Breast epithelium (tissue), 4 donors: ENCODE results near the gene POLR1G. TPM values are rescaled to one million over a fixed set of nuclear protein-coding genes. Genes with fewer than 3 reads are reported as not detected.

Source experiments
- DNase-seq, 2 donors: peaks; one replicate each; pipeline ENCODE4 v3.0.0-alpha.2; 2019; ENCODE audit warnings: low spot score in 2 of 2
- H3K27ac ChIP-seq, 2 donors: fragments of 200-600 bp; sonication (generic) in 1 of 2; one replicate each; pipeline ENCODE4 v1.5.1; 2016 to 2019; ENCODE audit warnings: mild to moderate bottlenecking in 1 of 2
- H3K27me3 ChIP-seq, 2 donors: fragments of 200-600 bp; sonication (generic) in 1 of 2; one replicate each; pipeline versions ENCODE4 v1.5.1 to v1.6.0; 2017 to 2019; ENCODE audit warnings: control low read depth in 1 of 2, mild to moderate bottlenecking in 1 of 2
- H3K36me3 ChIP-seq: fragments of 200-600 bp; one replicate; pipeline ENCODE4 v1.5.1; 2019
- H3K4me1 ChIP-seq, 2 donors: fragments of 200-600 bp; sonication (generic); one replicate each; pipeline ENCODE4 v1.5.1; 2016 to 2019; ENCODE audit warnings: control low read depth in 1 of 2
- H3K4me3 ChIP-seq, 3 donors: fragments of 200-600 bp; sonication (generic); 1 replicate in 2 of 3; 2 replicates in 1 of 3; pipeline ENCODE4 v1.5.1; 2016 to 2019; ENCODE audit warnings: mild to moderate bottlenecking in 3 of 3, moderate library complexity in 2 of 3
- H3K9me3 ChIP-seq, 2 donors: fragments of 200-600 bp; sonication (generic) in 1 of 2; one replicate each; pipeline ENCODE4 v1.5.1; 2016 to 2019; ENCODE audit warnings: control low read depth in 1 of 2
- POLR2A ChIP-seq: fragments of 450-650 bp; IDR thresholded peaks from one replicate; pipeline ENCODE4 v1.6.1; 2016; ENCODE audit warnings: antibody characterized with exemption, mild to moderate bottlenecking, moderate library complexity
- POLR2AphosphoS5 ChIP-seq, 3 donors: sonication (generic); formaldehyde crosslinking; IDR thresholded peaks; one replicate each; pipeline ENCODE4 v1.6.1; 2017; ENCODE audit warnings: antibody characterized with exemption in 3 of 3
- intact Hi-C: fragments of 100-400 bp; cut with DNase I; formaldehyde crosslinking; loops from one replicate; pipeline ENCODE4 v1.15.1; 2023; ENCODE audit warnings: low total_unique reads
- total RNA-seq, 3 donors: library from RNA; depleted of rRNA; stranded (reverse); fragments of >200 nt; gene quantifications; one replicate each; pipeline ENCODE4 v1.1.0, GENCODE V29; 2016
- TF ChIP-seq, protein P1 (sequence below), 3 donors: fragments of 450-650 bp; IDR thresholded peaks; one replicate each; pipeline ENCODE4 v1.5.1; 2016 to 2017; ENCODE audit warnings: antibody characterized with exemption in 3 of 3, mild to moderate bottlenecking in 3 of 3, moderate library complexity in 3 of 3

POLR1G gene
- total RNA-seq, 3 donors from 2014 or later, result 2.6 to 6.9 (median 5.3) TPM

DNA sequence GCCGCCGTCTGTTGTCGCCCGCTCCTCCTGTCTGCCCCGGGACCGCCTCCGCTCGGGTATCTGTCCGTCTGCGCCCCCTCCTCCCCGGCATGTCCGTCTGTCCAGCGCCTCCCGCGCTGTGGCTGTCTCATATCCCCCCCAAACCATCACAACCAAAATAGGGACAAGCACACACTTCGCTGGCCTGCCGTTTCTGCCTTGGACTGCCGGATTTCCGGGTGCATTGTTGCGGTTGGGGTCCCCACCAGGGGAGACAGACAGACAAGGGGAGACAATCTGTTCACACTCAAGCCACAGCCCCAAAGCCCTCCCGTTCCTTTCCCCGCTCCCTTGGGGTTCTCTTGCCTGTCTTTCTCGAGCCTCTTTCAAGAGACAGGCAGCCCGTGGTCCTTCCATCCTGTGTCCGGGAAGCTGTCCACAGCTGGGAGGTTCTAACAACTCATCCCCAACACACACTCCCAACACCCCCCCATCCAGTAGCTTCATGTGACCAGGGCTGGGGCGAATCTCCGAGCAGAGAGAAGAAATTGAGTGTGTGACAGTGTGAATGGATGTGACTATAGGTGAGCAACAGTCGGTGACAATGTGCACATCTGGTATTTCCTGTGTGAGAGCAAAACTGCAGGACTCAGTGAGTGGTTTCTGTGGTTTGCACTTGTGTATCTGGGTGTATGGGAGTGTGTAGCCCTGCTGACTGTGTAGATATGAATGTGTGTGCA is 44.8 kb downstream of the POLR1G start:
- H3K4me3 ChIP-seq, result peak overlapping the region; percentile 57 to 87 (median 68)
- H3K27me3 ChIP-seq, result no peaks in the 10 kb centered on the region
- H3K4me1 ChIP-seq, result peaks cover 13 to 15% of the 10 kb centered on the region in 2 donors
- DNase-seq, result peak in 1 of 2 donors; percentile 71
- H3K9me3 ChIP-seq, result no peaks in the 10 kb centered on the region
- TF ChIP-seq, protein P1, sequence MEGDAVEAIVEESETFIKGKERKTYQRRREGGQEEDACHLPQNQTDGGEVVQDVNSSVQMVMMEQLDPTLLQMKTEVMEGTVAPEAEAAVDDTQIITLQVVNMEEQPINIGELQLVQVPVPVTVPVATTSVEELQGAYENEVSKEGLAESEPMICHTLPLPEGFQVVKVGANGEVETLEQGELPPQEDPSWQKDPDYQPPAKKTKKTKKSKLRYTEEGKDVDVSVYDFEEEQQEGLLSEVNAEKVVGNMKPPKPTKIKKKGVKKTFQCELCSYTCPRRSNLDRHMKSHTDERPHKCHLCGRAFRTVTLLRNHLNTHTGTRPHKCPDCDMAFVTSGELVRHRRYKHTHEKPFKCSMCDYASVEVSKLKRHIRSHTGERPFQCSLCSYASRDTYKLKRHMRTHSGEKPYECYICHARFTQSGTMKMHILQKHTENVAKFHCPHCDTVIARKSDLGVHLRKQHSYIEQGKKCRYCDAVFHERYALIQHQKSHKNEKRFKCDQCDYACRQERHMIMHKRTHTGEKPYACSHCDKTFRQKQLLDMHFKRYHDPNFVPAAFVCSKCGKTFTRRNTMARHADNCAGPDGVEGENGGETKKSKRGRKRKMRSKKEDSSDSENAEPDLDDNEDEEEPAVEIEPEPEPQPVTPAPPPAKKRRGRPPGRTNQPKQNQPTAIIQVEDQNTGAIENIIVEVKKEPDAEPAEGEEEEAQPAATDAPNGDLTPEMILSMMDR (IDR thresholded peaks at IDR 0.05), result peak in 2 of 3 donors; percentile 17 to 23
- TF ChIP-seq POLR2A (peak; percentile 50), POLR2AphosphoS5 (IDR thresholded peaks at IDR 0.05) (no peak)
- intact Hi-C loops, result no loop called here
- peak overlapping the region; percentile 100 for H3K27ac ChIP-seq
- H3K36me3 ChIP-seq, result no peaks in the 10 kb centered on the region

DNA sequence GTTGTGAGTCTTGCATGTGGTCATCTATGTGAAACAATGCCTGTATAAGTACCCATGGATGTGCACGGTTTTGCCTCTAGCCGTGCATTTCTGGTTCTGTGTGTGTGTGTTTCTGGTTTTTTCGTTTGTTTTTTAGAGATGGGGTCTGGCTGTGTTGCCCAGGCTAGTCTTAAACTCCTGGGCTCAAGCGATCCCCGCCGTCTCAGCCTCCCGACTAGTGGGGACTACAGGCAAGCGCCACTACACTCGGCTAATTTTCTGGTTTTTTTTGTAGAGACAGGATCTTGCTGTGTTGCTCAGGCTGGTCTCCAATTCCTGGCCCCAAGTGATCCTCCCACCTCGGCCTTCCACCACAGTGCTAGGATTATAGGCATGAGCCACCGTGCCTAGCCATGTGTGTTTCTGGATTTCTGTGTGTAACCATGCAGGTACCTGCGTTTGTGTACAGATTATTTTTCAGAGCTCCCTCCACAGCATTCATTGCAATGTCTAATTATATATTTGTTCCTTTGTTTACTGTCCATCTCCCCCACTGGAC is 45.5 kb downstream of the POLR1G start:
- Histone ChIP-seq H3K36me3 (no peaks in the 10 kb centered on the region), H3K27me3 (no peaks in the 10 kb centered on the region), H3K9me3 (no peaks in the 10 kb centered on the region), H3K4me1 (peaks cover 13 to 16% of the 10 kb centered on the region in 2 donors), H3K27ac (peak overlapping the region; percentile 100), H3K4me3 (peak overlapping the region in 1 of 3 donors; percentile 87)
- TF ChIP-seq POLR2AphosphoS5 (IDR thresholded peaks at IDR 0.05), result no peak
- TF ChIP-seq, protein P1 (IDR thresholded peaks at IDR 0.05), result no peak
- no peak for TF ChIP-seq POLR2A
- intact Hi-C loops, result no loop called here
- no peak for DNase-seq

DNA sequence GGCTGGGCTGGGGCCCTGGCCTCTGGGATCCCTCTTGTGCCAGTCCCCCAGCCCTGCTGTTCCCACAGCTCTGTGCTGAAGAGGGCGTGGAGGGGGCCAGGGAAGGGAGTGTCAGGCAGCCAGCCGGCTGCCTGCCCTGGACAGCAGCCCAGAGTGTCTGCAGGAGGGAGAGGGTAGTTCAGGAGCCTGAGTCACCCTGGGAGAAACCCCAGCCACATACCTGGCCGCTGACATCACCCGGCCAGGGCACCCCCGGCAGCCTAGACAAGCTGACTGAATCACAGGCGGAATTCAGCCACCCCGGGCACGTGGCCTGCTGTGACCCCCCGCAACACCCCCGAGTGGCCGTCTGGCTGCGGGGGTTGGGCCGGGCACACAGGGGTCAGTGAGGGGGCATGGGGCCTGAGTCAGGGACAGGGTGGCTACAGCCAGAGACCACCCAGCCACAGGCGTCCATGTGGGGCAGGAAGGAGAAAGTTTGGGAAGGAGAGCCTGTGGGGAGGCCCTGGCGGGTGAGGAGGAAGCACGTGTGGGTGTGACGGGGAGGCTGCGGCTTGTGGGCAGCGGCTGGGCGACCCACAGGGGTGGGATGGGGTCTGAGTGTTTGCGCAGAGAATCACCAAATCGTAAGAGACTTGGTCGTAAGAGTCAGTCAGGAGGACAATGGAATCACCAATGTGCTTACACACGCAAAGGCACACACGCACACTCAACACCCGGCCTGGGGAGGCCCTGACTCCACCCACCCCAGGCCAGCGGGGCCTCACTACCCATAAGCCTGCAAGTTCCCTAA is 49.5 kb downstream of the POLR1G start:
- Histone ChIP-seq H3K27me3 (no peaks in the 10 kb centered on the region), H3K4me1 (peaks cover 7 to 15% of the 10 kb centered on the region in 2 donors), H3K27ac (peak overlapping the region; percentile 96 to 98), H3K9me3 (no peaks in the 10 kb centered on the region), H3K4me3 (peak overlapping the region in 2 of 3 donors; percentile 10 to 59), H3K36me3 (no peaks in the 10 kb centered on the region)
- intact Hi-C loops, result no loop called here
- TF ChIP-seq POLR2A (no peak), POLR2AphosphoS5 (IDR thresholded peaks at IDR 0.05) (peak; percentile 78 to 97 (median 83))
- TF ChIP-seq, protein P1 (IDR thresholded peaks at IDR 0.05), result peak in 1 of 3 donors; percentile 33
- peak; percentile 95 to 98 for DNase-seq

DNA sequence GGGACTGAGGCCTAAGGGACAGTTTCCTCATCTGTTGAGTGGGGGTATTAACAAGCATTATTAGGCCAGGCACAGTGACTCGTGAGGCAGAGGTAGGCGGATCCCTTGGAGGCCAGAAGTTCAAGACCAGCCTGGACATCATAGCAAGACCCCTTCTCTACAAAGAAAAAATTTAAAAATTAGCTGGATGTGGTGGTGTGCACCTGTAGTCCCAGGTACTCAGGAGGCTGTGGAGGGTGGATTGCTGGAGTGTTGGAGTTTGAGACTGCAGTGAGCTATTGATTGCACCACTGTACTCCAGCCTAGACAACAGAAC is 50.0 kb downstream of the POLR1G start:
- H3K27me3 ChIP-seq, result no peaks in the 10 kb centered on the region
- intact Hi-C loops, result no loop called here
- no peak for DNase-seq
- H3K4me1 ChIP-seq, result peaks cover 7 to 13% of the 10 kb centered on the region in 2 donors
- no peaks in the 10 kb centered on the region for H3K36me3 ChIP-seq
- TF ChIP-seq POLR2AphosphoS5 (IDR thresholded peaks at IDR 0.05) (no peak), POLR2A (no peak)
- TF ChIP-seq, protein P1 (IDR thresholded peaks at IDR 0.05), result no peak
- no peaks in the 10 kb centered on the region for H3K9me3 ChIP-seq
- peak overlapping the region; percentile 96 to 98 for H3K27ac ChIP-seq
- peak overlapping the region in 1 of 3 donors; percentile 59 for H3K4me3 ChIP-seq
